K562 (cell line): ENCODE results near the gene SRCAP. TPM values are rescaled to one million over a fixed set of nuclear protein-coding genes. Genes with fewer than 3 reads are reported as not detected.
A peak's percentile ranks its signal among the peaks of the same experiment; 100 is the strongest.

Source experiments
- CBFB ChIP-seq: sonication (generic); formaldehyde crosslinking; IDR thresholded peaks from 2 replicates; pipeline ENCODE4 v1.4.0; 2020; ENCODE audit warnings: mild to moderate bottlenecking, missing genetic modification reagents
- CC2D1A ChIP-seq: fragments of 450-650 bp; IDR thresholded peaks from 2 replicates; pipeline ENCODE4 v1.6.1; 2017; ENCODE audit warnings: mild to moderate bottlenecking
- CHD1 ChIP-seq: fragments of 200-600 bp; sonication (generic); IDR thresholded peaks from one replicate; pipeline ENCODE4 v1.6.1; 2012; ENCODE audit warnings: mild to moderate bottlenecking, moderate library complexity, low read length, inconsistent platforms
- CSDE1 ChIP-seq, 2 experiments: fragments of 450-650 bp; IDR thresholded peaks; 2 replicates each; pipeline ENCODE4 v1.6.1; 2016; ENCODE audit warnings: mild to moderate bottlenecking in 1 of 2
- ID3 ChIP-seq, 2 experiments: fragments of 250-450 bp in 1 of 2; fragments of 450-650 bp in 1 of 2; sonication (Bioruptor Pico) in 1 of 2; IDR thresholded peaks; 2 replicates each; pipeline versions ENCODE4 v1.6.1 to v1.8.0; 2016 to 2021; ENCODE audit warnings: mild to moderate bottlenecking in 2 of 2, moderate library complexity in 2 of 2, missing compliant biosample characterization in 1 of 2, missing genetic modification characterization in 1 of 2
- KAT2B ChIP-seq: IDR thresholded peaks from one replicate; pipeline ENCODE4 v1.6.1; 2012; ENCODE audit warnings: low read depth, mild to moderate bottlenecking, control low read depth, inconsistent platforms, low read length, moderate library complexity
- L3MBTL2 ChIP-seq: fragments of 450-650 bp; IDR thresholded peaks from 2 replicates; pipeline ENCODE4 v1.6.1; 2016; ENCODE audit warnings: mild to moderate bottlenecking, moderate library complexity
- LEF1 ChIP-seq: fragments of 450-650 bp; IDR thresholded peaks from 2 replicates; pipeline ENCODE4 v1.6.1; 2016; ENCODE audit warnings: mild to moderate bottlenecking
- MNT ChIP-seq, 2 experiments: fragments of 450-650 bp; conservative IDR thresholded peaks; 2 replicates each; pipeline ENCODE4 v1.6.1; 2017; ENCODE audit warnings: mild to moderate bottlenecking in 2 of 2, moderate library complexity in 2 of 2
- PHF8 ChIP-seq: fragments of 200-600 bp; sonication (generic); IDR thresholded peaks from 2 replicates; pipeline ENCODE4 v1.6.1; 2012; ENCODE audit warnings: mixed run types, mild to moderate bottlenecking, inconsistent platforms, low read length, moderate library complexity, borderline replicate concordance
- RAD51 ChIP-seq: fragments of 450-650 bp; IDR thresholded peaks from 2 replicates; pipeline ENCODE4 v1.7.1; 2016; ENCODE audit warnings: low read depth, mild to moderate bottlenecking, borderline replicate concordance
- SAP30 ChIP-seq: fragments of 200-600 bp; sonication (generic); IDR thresholded peaks from 2 replicates; pipeline ENCODE4 v1.6.1; 2012; ENCODE audit warnings: borderline replicate concordance, low read depth, mild to moderate bottlenecking, moderate library complexity, low read length, control low read depth, inconsistent platforms; ENCODE audit not compliant: insufficient read depth, poor library complexity, severe bottlenecking
- SRSF7 ChIP-seq: fragments of 200-400 bp; formaldehyde crosslinking; optimal IDR thresholded peaks from 2 replicates; pipeline ENCODE3; 2017; ENCODE audit warnings: mild to moderate bottlenecking, low read depth, low read length
- TBL1XR1 ChIP-seq, 2 experiments: IDR thresholded peaks; 2 replicates each; pipeline ENCODE4 v1.6.1; 2012; ENCODE audit warnings: improper control_type of control experiment in 2 of 2, low read length in 2 of 2, mild to moderate bottlenecking in 1 of 2
- TCF3 ChIP-seq: sonication (generic); formaldehyde crosslinking; IDR thresholded peaks from 2 replicates; pipeline ENCODE4 v1.4.0; 2020; ENCODE audit warnings: mild to moderate bottlenecking, missing genetic modification reagents
- THRB ChIP-seq: fragments of 450-650 bp; formaldehyde crosslinking; conservative IDR thresholded peaks from 2 replicates; pipeline ENCODE4 v1.4.0; 2022; ENCODE audit warnings: mild to moderate bottlenecking, missing genetic modification characterization
- TOE1 ChIP-seq, 2 experiments: fragments of 450-650 bp in 1 of 2; sonication (generic) in 1 of 2; formaldehyde crosslinking in 1 of 2; IDR thresholded peaks; 2 replicates each; pipeline versions ENCODE4 v1.7.1 to v1.8.0; 2016 to 2022; ENCODE audit warnings: borderline replicate concordance in 2 of 2, mild to moderate bottlenecking in 2 of 2, antibody characterized with exemption in 1 of 2, inconsistent platforms in 1 of 2, low read depth in 1 of 2, missing genetic modification reagents in 1 of 2, moderate library complexity in 1 of 2
- ZNF143 ChIP-seq: sonication (generic); formaldehyde crosslinking; IDR thresholded peaks from 2 replicates; pipeline ENCODE4 v1.9.0; 2022; ENCODE audit warnings: mild to moderate bottlenecking, missing genetic modification reagents
- ZNF165 ChIP-seq: fragments of 250-450 bp; sonication (Bioruptor Pico); IDR thresholded peaks from 2 replicates; pipeline ENCODE4 v1.4.0; 2020; ENCODE audit warnings: borderline replicate concordance
- ZNF184 ChIP-seq: sonication (generic); formaldehyde crosslinking; IDR thresholded peaks from 2 replicates; pipeline ENCODE4 v1.5.0; 2020; ENCODE audit warnings: missing genetic modification reagents
- polyA plus RNA-seq, 8 experiments: library from polyadenylated mRNA; depleted of rRNA in 4 of 8; stranded (reverse) in 5 of 8; unstranded in 3 of 8; fragments of >200 nt; fragmentation: Nextera tagmentation in 2 of 8; fragmentation: Illumina TruSeq in 1 of 8; extraction: Ambion mirVana in 2 of 8; extraction: Trizol in 1 of 8; gene quantifications; 2 replicates each; pipeline versions ENCODE4 v1.2.1 to v1.2.3, GENCODE V29; 2011 to 2014; ENCODE audit warnings: inconsistent platforms in 1 of 8, missing spikeins in 1 of 8
- total RNA-seq, 7 experiments: library from RNA; depleted of rRNA in 6 of 7; stranded (reverse); fragments of >200 nt in 6 of 7; fragmentation: Illumina TruSeq in 2 of 7; extraction: Trizol in 2 of 7; gene quantifications; 2 replicates each; pipeline versions ENCODE4 v1.2.1 to v1.2.3, GENCODE V29; 2011 to 2021; ENCODE audit warnings: low replicate concordance in 1 of 7
- TF ChIP-seq, protein P1 (sequence below): IDR thresholded peaks from 2 replicates; pipeline ENCODE4 v1.6.1; 2014; ENCODE audit warnings: antibody characterized with exemption

SRCAP gene
- total and polyA plus RNA-seq, 9 of the 15 experiments (the other 6 are each of a cell fraction or from before 2014, with no cell fraction given): 0.21 to 62.6 (median 5.8) TPM

- TF ChIP-seq, protein P1, sequence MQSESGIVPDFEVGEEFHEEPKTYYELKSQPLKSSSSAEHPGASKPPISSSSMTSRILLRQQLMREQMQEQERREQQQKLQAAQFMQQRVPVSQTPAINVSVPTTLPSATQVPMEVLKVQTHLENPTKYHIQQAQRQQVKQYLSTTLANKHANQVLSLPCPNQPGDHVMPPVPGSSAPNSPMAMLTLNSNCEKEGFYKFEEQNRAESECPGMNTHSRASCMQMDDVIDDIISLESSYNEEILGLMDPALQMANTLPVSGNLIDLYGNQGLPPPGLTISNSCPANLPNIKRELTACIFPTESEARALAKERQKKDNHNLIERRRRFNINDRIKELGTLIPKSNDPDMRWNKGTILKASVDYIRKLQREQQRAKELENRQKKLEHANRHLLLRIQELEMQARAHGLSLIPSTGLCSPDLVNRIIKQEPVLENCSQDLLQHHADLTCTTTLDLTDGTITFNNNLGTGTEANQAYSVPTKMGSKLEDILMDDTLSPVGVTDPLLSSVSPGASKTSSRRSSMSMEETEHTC: peak; percentile 80; the same call in 1 of the 2 replicates
- no peak for TF ChIP-seq CC2D1A
- TF ChIP-seq CSDE1 (IDR thresholded peaks at IDR 0.05): no peak
- peak in 1 of 2 experiments; percentile 72; a peak in 2 of 4 replicates for TF ChIP-seq TBL1XR1 (IDR thresholded peaks at IDR 0.05; ENCODE audit: low read length in 2 of 2)
- no peak for TF ChIP-seq ZNF143 (CRISPR knock-in tag)
- peak; percentile 91 for TF ChIP-seq L3MBTL2
- no peak for TF ChIP-seq TOE1 (IDR thresholded peaks at IDR 0.05; ENCODE audit: borderline replicate concordance)
- no peak for TF ChIP-seq TOE1 (CRISPR knock-in tag; IDR thresholded peaks at IDR 0.05; ENCODE audit: borderline replicate concordance, low read depth)
- TF ChIP-seq TCF3 (CRISPR knock-in tag): 0 out of 2 replicates have a peak, but pooled peaks have one; percentile 7
- peak; percentile 68; the same call in 1 of the 2 replicates for TF ChIP-seq LEF1
- no peak for TF ChIP-seq SAP30
- TF ChIP-seq THRB (CRISPR knock-in tag): peak; percentile 83; the same call in 1 of the 2 replicates
- no peak for TF ChIP-seq KAT2B
- TF ChIP-seq ID3 (CRISPR knock-in tag; IDR thresholded peaks at IDR 0.05): no peak
- no peak; the same call in 1 of the 2 replicates for TF ChIP-seq ID3 (tag; IDR thresholded peaks at IDR 0.05)
- no peak for TF ChIP-seq CBFB (CRISPR knock-in tag)
- TF ChIP-seq PHF8: peak; percentile 65
- TF ChIP-seq MNT (conservative IDR thresholded peaks at IDR 0.05): peak; percentile 38 to 70
- no peak for TF ChIP-seq CHD1
- no peak for TF ChIP-seq SRSF7
- no peak for TF ChIP-seq ZNF184 (CRISPR knock-in tag)
- no peak for TF ChIP-seq RAD51
- no peak for TF ChIP-seq ZNF165
These were observed 40.9 kb upstream of the SRCAP start, which contains the start of gene FBRS (continued) for GRCh38 chr16:30657866-30658730.
